GM18520 (cell line): ENCODE measurements around the gene TUSC2.

Experiments used
- ATAC-seq: cut with Tn5 transposase; IDR thresholded peaks from one replicate; pipeline ENCODE4 v1.9.1; 2021; ENCODE audit not compliant: unreplicated experiment

The TUSC2 gene

GRCh38 chr3:50327943-50328691 lies at the start of gene TUSC2:
TUSC2 (minus strand) TSS chr3:50328223; CDS start chr3:50328099, 124 bp downstream.
- ATAC-seq, result peak; percentile 76

GRCh38 chr3:50375258-50375931 lies 47.4 kb upstream of the TUSC2 start:
- no peak for ATAC-seq

GRCh38 chr3:50374363-50375257 lies 46.6 kb upstream of the TUSC2 start:
- no peak for ATAC-seq

GRCh38 chr3:50373146-50374051 lies 45.4 kb upstream of the TUSC2 start:
- no peak for ATAC-seq

GRCh38 chr3:50372349-50372748 lies 44.3 kb upstream of the TUSC2 start:
- ATAC-seq, result no peak

- ATAC-seq, result no peak
These were observed 43.2 kb upstream of the TUSC2 start for GRCh38 chr3:50371133-50371685.

GRCh38 chr3:50370594-50370993 lies 42.6 kb upstream of the TUSC2 start:
- no peak for ATAC-seq

GRCh38 chr3:50369012-50369670 lies 41.1 kb upstream of the TUSC2 start:
- ATAC-seq, result no peak

GRCh38 chr3:50365842-50366220 lies 37.8 kb upstream of the TUSC2 start:
- ATAC-seq, result no peak

- ATAC-seq, result peak; percentile 76
These were observed 37.2 kb upstream of the TUSC2 start for GRCh38 chr3:50365080-50365841.

- ATAC-seq, result no peak
These were observed 36.6 kb upstream of the TUSC2 start for GRCh38 chr3:50364573-50365079.

- no peak for ATAC-seq
These were observed 31.7 kb upstream of the TUSC2 start for GRCh38 chr3:50359760-50360110.

GRCh38 chr3:50358911-50359759 lies 31.1 kb upstream of the TUSC2 start, which contains the start of gene TMEM115:
TMEM115 (minus strand) TSS chr3:50359521; CDS start chr3:50359063, 458 bp downstream.
- peak; percentile 99 for ATAC-seq

GRCh38 chr3:50358355-50358910 lies 30.4 kb upstream of the TUSC2 start:
- no peak for ATAC-seq

GRCh38 chr3:50357481-50357880 lies 29.5 kb upstream of the TUSC2 start:
- ATAC-seq, result no peak

- ATAC-seq, result no peak
These were observed 28.5 kb upstream of the TUSC2 start for GRCh38 chr3:50356553-50356952.

GRCh38 chr3:50355829-50356552 lies 28.0 kb upstream of the TUSC2 start:
- no peak for ATAC-seq
